NCI-H345 (cell line): Measurements from ENCODE around the gene ZFP1.
"Not testable (repeated sequence)": the region's sequence is repeated elsewhere in the genome, so short reads cannot be mapped to it uniquely, and the experiment has no call there.

Source experiments
- DNase-seq: peaks from one replicate; lab custom pipeline; 2025; lab: John Stamatoyannopoulos, UW

The ZFP1 gene

GRCh38 chr16:75204905-75205304 lies 56.6 kb downstream of the ZFP1 start:
- not testable (repeated sequence) for DNase-seq

GRCh38 chr16:75205438-75205837 lies 57.1 kb downstream of the ZFP1 start:
- DNase-seq, result not testable (repeated sequence)

GRCh38 chr16:75205961-75206748 lies 57.8 kb downstream of the ZFP1 start:
- DNase-seq, result not testable (repeated sequence)

GRCh38 chr16:75206749-75207451 lies 58.6 kb downstream of the ZFP1 start, which contains the start of gene CTRB2:
CTRB2 (minus strand) TSS chr16:75207161; CDS start chr16:75207141, 20 bp downstream.
- DNase-seq, result no peak

GRCh38 chr16:75207831-75208230 lies 59.5 kb downstream of the ZFP1 start:
- no peak for DNase-seq

- DNase-seq, result no peak
These were observed 60.0 kb downstream of the ZFP1 start for GRCh38 chr16:75208242-75208825.

- no peak for DNase-seq
These were observed 60.7 kb downstream of the ZFP1 start for GRCh38 chr16:75208861-75209505.

GRCh38 chr16:75209514-75209913 lies 61.2 kb downstream of the ZFP1 start:
- DNase-seq, result not testable (repeated sequence)

- no peak for DNase-seq
These were observed 61.6 kb downstream of the ZFP1 start for GRCh38 chr16:75209944-75210343.

GRCh38 chr16:75211286-75211685 lies 63.0 kb downstream of the ZFP1 start:
- DNase-seq, result not testable (repeated sequence)

GRCh38 chr16:75216127-75216526 lies 67.8 kb downstream of the ZFP1 start:
- no peak for DNase-seq

GRCh38 chr16:75216576-75216975 lies 68.3 kb downstream of the ZFP1 start:
- no peak for DNase-seq

- no peak for DNase-seq
These were observed 69.1 kb downstream of the ZFP1 start for GRCh38 chr16:75217389-75217851.

- DNase-seq, result no peak
These were observed 70.1 kb downstream of the ZFP1 start, which contains the start of gene CTRB1 for GRCh38 chr16:75218256-75219076. CTRB1 (plus strand) TSS chr16:75218988; CDS start chr16:75219008, 20 bp downstream.

- DNase-seq, result no peak
These were observed 70.8 kb downstream of the ZFP1 start for GRCh38 chr16:75219088-75219487.

GRCh38 chr16:75219838-75220237 lies 71.5 kb downstream of the ZFP1 start:
- no peak for DNase-seq
